ENCODE results near the gene SPTB.

GRCh38 chr14:64748995-64749714 is 130.6 kb downstream of the SPTB start:
- no peak for TF ChIP-seq CTCF (IDR thresholded peaks at IDR 0.05; ENCODE audit: poor library complexity)
- TF ChIP-seq EZH2 (IDR thresholded peaks at IDR 0.05; ENCODE audit: borderline replicate concordance): no peak

Measured in hepatocyte (in vitro differentiated cells).